C4-2B (cell line): ENCODE results near the gene TCF21.

Experiments
- CTCF ChIP-seq: fragments of 450-650 bp; conservative IDR thresholded peaks from 2 replicates; pipeline ENCODE4 v1.5.1; 2017; ENCODE audit warnings: mild to moderate bottlenecking
- ZFX ChIP-seq: fragments of 450-650 bp; IDR thresholded peaks from 2 replicates; pipeline ENCODE4 v1.6.1; 2017

GRCh38 chr6:133898263-133898662 is 9.3 kb downstream of the TCF21 start:
- TF ChIP-seq CTCF (no peak), ZFX (no peak)
